ENCODE data around the gene LRRC41. TPM values are rescaled to one million over a fixed set of nuclear protein-coding genes. Genes with fewer than 3 reads are reported as not detected.

LRRC41 gene
- total and polyA plus RNA-seq, 2 of the 13 experiments (the other 11 are each of a cell fraction or from before 2014, with no cell fraction given) = 48.1 to 53.6 TPM

DNA sequence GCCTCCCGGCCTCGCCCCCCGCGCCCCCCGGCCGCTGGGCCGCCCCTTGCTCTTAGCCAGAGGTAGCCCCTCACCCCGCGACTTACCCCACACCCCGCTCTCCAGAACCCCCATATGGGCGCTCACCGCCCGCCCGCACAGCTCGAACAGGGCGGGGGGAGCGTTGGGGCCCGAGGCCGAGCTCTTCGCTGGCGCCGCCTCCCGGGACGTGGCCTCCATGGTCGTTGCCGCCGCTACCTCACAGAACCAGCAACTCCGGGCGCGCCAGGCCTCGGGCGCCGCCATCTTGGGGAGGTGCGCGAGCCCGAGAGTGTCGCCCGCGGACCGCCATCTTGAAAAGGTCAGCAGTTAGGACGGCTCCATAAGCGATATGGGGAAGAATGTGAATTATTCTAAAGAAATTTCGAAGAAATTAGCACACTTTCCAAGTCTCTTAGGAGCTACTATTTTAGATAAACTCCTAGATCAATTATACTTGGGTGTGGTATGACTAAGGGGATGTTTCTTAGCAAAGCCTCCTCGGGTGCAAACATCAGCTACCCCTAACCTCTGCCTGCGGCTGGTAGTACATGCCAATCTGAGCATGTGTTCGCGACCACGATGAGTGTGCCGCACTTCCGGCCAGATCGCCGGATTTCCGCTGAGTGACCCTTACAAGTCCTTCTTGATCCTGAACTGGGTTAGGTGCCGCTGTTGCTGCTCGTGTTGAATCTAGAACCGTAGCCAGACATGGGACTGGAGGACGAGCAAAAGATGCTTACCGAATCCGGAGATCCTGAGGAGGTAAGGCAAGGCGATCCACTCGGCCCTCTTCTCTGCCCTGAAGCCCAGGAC is at the start of gene LRRC41, which contains the start of gene UQCRH (continued):
- TF ChIP-seq, protein P1, sequence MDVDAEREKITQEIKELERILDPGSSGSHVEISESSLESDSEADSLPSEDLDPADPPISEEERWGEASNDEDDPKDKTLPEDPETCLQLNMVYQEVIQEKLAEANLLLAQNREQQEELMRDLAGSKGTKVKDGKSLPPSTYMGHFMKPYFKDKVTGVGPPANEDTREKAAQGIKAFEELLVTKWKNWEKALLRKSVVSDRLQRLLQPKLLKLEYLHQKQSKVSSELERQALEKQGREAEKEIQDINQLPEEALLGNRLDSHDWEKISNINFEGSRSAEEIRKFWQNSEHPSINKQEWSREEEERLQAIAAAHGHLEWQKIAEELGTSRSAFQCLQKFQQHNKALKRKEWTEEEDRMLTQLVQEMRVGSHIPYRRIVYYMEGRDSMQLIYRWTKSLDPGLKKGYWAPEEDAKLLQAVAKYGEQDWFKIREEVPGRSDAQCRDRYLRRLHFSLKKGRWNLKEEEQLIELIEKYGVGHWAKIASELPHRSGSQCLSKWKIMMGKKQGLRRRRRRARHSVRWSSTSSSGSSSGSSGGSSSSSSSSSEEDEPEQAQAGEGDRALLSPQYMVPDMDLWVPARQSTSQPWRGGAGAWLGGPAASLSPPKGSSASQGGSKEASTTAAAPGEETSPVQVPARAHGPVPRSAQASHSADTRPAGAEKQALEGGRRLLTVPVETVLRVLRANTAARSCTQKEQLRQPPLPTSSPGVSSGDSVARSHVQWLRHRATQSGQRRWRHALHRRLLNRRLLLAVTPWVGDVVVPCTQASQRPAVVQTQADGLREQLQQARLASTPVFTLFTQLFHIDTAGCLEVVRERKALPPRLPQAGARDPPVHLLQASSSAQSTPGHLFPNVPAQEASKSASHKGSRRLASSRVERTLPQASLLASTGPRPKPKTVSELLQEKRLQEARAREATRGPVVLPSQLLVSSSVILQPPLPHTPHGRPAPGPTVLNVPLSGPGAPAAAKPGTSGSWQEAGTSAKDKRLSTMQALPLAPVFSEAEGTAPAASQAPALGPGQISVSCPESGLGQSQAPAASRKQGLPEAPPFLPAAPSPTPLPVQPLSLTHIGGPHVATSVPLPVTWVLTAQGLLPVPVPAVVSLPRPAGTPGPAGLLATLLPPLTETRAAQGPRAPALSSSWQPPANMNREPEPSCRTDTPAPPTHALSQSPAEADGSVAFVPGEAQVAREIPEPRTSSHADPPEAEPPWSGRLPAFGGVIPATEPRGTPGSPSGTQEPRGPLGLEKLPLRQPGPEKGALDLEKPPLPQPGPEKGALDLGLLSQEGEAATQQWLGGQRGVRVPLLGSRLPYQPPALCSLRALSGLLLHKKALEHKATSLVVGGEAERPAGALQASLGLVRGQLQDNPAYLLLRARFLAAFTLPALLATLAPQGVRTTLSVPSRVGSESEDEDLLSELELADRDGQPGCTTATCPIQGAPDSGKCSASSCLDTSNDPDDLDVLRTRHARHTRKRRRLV (CRISPR knock-in tag; IDR thresholded peaks at IDR 0.05) = no peak
- TF ChIP-seq YEATS2 (CRISPR knock-in tag; IDR thresholded peaks at IDR 0.05; ENCODE audit: borderline replicate concordance) (peak; percentile 19; the same call in 1 of the 2 replicates), ZNF775 (CRISPR knock-in tag; IDR thresholded peaks at IDR 0.05; ENCODE audit: borderline replicate concordance) (0 out of 2 replicates have a peak, but pooled peaks have one; percentile 56), CEBPG (CRISPR knock-in tag; IDR thresholded peaks at IDR 0.05) (no peak), NPAS2 (CRISPR knock-in tag; IDR thresholded peaks at IDR 0.05; ENCODE audit: borderline replicate concordance) (no peak), ZNF614 (CRISPR knock-in tag; IDR thresholded peaks at IDR 0.05; ENCODE audit: borderline replicate concordance) (no peak), TBX2 (CRISPR knock-in tag; IDR thresholded peaks at IDR 0.05; ENCODE audit: borderline replicate concordance) (peak; percentile 24; the same call in 1 of the 2 replicates), ZFP1 (CRISPR knock-in tag; IDR thresholded peaks at IDR 0.05) (no peak), ZNF589 (CRISPR knock-in tag; conservative IDR thresholded peaks at IDR 0.05) (0 out of 2 replicates have a peak, but pooled peaks have one; percentile 29), RFX5 (IDR thresholded peaks at IDR 0.05; ENCODE audit: low read depth, low read length) (no peak), ZKSCAN8 (CRISPR knock-in tag; IDR thresholded peaks at IDR 0.05; ENCODE audit: borderline replicate concordance) (no peak), HNRNPUL1 (IDR thresholded peaks at IDR 0.05; ENCODE audit: low read depth, low read length) (0 out of 2 replicates have a peak, but pooled peaks have one; percentile 39), PRPF4 (IDR thresholded peaks at IDR 0.05; ENCODE audit: low read depth, low read length, poor library complexity, severe bottlenecking) (no peak), ZKSCAN5 (CRISPR knock-in tag; IDR thresholded peaks at IDR 0.05) (no peak)
- TF ChIP-seq, protein P2, sequence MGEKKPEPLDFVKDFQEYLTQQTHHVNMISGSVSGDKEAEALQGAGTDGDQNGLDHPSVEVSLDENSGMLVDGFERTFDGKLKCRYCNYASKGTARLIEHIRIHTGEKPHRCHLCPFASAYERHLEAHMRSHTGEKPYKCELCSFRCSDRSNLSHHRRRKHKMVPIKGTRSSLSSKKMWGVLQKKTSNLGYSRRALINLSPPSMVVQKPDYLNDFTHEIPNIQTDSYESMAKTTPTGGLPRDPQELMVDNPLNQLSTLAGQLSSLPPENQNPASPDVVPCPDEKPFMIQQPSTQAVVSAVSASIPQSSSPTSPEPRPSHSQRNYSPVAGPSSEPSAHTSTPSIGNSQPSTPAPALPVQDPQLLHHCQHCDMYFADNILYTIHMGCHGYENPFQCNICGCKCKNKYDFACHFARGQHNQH (CRISPR knock-in tag; IDR thresholded peaks at IDR 0.05) = no peak
- TF ChIP-seq, protein P3, sequence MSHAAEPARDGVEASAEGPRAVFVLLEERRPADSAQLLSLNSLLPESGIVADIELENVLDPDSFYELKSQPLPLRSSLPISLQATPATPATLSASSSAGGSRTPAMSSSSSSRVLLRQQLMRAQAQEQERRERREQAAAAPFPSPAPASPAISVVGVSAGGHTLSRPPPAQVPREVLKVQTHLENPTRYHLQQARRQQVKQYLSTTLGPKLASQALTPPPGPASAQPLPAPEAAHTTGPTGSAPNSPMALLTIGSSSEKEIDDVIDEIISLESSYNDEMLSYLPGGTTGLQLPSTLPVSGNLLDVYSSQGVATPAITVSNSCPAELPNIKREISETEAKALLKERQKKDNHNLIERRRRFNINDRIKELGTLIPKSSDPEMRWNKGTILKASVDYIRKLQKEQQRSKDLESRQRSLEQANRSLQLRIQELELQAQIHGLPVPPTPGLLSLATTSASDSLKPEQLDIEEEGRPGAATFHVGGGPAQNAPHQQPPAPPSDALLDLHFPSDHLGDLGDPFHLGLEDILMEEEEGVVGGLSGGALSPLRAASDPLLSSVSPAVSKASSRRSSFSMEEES (CRISPR knock-in tag; IDR thresholded peaks at IDR 0.05) = no peak
- TF ChIP-seq, protein P4, sequence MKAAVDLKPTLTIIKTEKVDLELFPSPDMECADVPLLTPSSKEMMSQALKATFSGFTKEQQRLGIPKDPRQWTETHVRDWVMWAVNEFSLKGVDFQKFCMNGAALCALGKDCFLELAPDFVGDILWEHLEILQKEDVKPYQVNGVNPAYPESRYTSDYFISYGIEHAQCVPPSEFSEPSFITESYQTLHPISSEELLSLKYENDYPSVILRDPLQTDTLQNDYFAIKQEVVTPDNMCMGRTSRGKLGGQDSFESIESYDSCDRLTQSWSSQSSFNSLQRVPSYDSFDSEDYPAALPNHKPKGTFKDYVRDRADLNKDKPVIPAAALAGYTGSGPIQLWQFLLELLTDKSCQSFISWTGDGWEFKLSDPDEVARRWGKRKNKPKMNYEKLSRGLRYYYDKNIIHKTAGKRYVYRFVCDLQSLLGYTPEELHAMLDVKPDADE (CRISPR knock-in tag; IDR thresholded peaks at IDR 0.05) = 0 out of 2 replicates have a peak, but pooled peaks have one; percentile 9
